DND-41 (cell line): Measurements from ENCODE around the gene TMTC2.

Experiments used
- EZH2 ChIP-seq: IDR thresholded peaks from 3 replicates; pipeline ENCODE4 v1.6.1; 2012; ENCODE audit warnings: borderline replicate concordance, low read depth, mild to moderate bottlenecking, moderate library complexity, low read length, inconsistent platforms; ENCODE audit not compliant: severe bottlenecking
- TF ChIP-seq, protein P1 (sequence below): IDR thresholded peaks from 2 replicates; pipeline ENCODE4 v1.5.1; 2012; ENCODE audit warnings: borderline replicate concordance, low read length, moderate library complexity, mild to moderate bottlenecking; ENCODE audit not compliant: poor library complexity, severe bottlenecking; ENCODE audit errors: extremely low read depth

DNA sequence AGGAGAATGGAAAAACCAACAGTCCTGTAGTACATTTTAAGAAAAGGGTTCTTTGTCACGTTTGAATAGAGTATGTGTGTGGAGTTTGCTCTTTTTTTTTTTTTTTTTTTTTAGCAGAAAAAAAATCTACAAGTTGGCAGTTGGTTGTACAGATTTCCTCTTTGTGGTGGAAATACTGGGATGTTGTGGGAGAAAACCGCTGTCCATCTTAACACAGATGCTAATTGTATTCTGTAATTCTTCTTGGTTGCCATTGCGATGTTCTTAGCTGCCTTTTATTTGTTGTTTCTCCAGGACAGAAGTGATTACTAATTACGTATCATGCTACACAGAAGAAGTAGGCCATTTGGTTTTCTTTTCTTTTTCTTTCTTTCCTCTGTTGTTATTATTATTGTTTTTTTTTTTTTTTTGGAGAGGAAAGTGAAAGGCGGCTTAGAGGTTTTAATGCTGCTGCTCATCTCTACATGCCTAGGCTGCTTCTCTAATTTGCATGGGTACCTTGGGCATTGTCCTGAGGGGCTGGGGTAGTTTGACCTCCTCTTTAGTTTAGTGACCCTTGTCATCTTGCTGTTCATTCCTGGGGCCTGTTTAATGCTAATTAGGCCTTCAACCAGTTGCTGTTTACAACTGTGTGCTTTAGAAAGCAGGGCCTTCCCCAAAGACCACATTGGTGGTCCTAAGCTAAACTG lies 94.7 kb downstream of the TMTC2 start:
- TF ChIP-seq, protein P1, sequence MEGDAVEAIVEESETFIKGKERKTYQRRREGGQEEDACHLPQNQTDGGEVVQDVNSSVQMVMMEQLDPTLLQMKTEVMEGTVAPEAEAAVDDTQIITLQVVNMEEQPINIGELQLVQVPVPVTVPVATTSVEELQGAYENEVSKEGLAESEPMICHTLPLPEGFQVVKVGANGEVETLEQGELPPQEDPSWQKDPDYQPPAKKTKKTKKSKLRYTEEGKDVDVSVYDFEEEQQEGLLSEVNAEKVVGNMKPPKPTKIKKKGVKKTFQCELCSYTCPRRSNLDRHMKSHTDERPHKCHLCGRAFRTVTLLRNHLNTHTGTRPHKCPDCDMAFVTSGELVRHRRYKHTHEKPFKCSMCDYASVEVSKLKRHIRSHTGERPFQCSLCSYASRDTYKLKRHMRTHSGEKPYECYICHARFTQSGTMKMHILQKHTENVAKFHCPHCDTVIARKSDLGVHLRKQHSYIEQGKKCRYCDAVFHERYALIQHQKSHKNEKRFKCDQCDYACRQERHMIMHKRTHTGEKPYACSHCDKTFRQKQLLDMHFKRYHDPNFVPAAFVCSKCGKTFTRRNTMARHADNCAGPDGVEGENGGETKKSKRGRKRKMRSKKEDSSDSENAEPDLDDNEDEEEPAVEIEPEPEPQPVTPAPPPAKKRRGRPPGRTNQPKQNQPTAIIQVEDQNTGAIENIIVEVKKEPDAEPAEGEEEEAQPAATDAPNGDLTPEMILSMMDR: no peak
- no peak for TF ChIP-seq EZH2
